B cell (primary cell): ENCODE results near the gene SLC35E3. TPM values are rescaled to one million over a fixed set of nuclear protein-coding genes. Genes with fewer than 3 reads are reported as not detected.

ENCODE experiments used
- ATAC-seq: fragments of 200-7000 bp; cut with Tn5 transposase; one replicate; pipeline ENCODE4 v1.10.0; 2021; ENCODE audit warnings: low read depth, mild to moderate bottlenecking, moderate number of reproducible peaks, moderate library complexity
- CTCF ChIA-PET: fragments of 350-600 bp; sonication (Branson Sonifier 250); formaldehyde crosslinking; loops from one replicate; lab custom pipeline; 2021; ENCODE audit warnings: antibody characterized with exemption, inconsistent platforms; lab: Charles Lee
- POLR2A ChIA-PET: fragments of 350-600 bp; sonication (Branson Sonifier 250); formaldehyde crosslinking; loops from one replicate; lab custom pipeline; 2021; ENCODE audit warnings: antibody characterized with exemption; lab: Charles Lee
- DNase-seq: peaks from one replicate; pipeline ENCODE4 v3.0.0; 2013
- H2AFZ ChIP-seq: 2 replicates; pipeline ENCODE4 v1.6.1; 2012; ENCODE audit warnings: mild to moderate bottlenecking, low read depth, low read length; ENCODE audit not compliant: insufficient read depth, poor library complexity, severe bottlenecking
- H3K27ac ChIP-seq, 2 donors: 1 replicate in 1 of 2; 2 replicates in 1 of 2; pipeline ENCODE4 v1.5.1; 2012 to 2013; ENCODE audit warnings: low read length in 2 of 2, mild to moderate bottlenecking in 2 of 2, moderate library complexity in 1 of 2
- H3K27me3 ChIP-seq, 4 experiments: fragments of 200-600 bp in 1 of 4; sonication (generic) in 1 of 4; replicated peaks in 1 of 4; 1 replicate in 2 of 4; 2 replicates in 2 of 4; pipeline versions ENCODE4 v1.6.1 to v1.7.0; 2013 to 2016; ENCODE audit warnings: low read length in 3 of 4, mild to moderate bottlenecking in 2 of 4, mixed read lengths in 1 of 4, moderate library complexity in 1 of 4; ENCODE audit not compliant: insufficient read depth in 4 of 4, control insufficient read depth in 3 of 4; ENCODE audit errors: control extremely low read depth in 1 of 4
- H3K36me3 ChIP-seq, 2 experiments: replicated peaks in 1 of 2; 1 replicate in 1 of 2; 2 replicates in 1 of 2; pipeline versions ENCODE4 v1.6.1 to v1.7.1; 2013; ENCODE audit warnings: low read length in 1 of 2; ENCODE audit not compliant: insufficient read depth in 2 of 2, control insufficient read depth in 1 of 2; ENCODE audit errors: control extremely low read depth in 1 of 2, extremely low read depth in 1 of 2
- H3K4me1 ChIP-seq, 2 donors: fragments of 200-600 bp in 1 of 2; sonication (generic) in 1 of 2; 1 replicate in 1 of 2; 2 replicates in 1 of 2; pipeline versions ENCODE4 v1.5.1 to v1.6.1; 2013 to 2017; ENCODE audit warnings: low read length in 2 of 2; ENCODE audit not compliant: control insufficient read depth in 2 of 2, insufficient read depth in 2 of 2
- H3K4me2 ChIP-seq: replicated peaks from 2 replicates; pipeline ENCODE3; 2012; ENCODE audit warnings: mild to moderate bottlenecking, low read depth, low read length; ENCODE audit not compliant: poor library complexity, severe bottlenecking
- H3K4me3 ChIP-seq, 5 experiments: fragments of 200-600 bp in 1 of 5; sonication (generic) in 1 of 5; 1 replicate in 3 of 5; 2 replicates in 2 of 5; pipeline versions ENCODE4 v1.5.1 to v1.7.0; 2011 to 2016; ENCODE audit warnings: low read length in 4 of 5, mild to moderate bottlenecking in 4 of 5, low read depth in 2 of 5, control low read depth in 1 of 5, moderate library complexity in 1 of 5; ENCODE audit not compliant: insufficient read depth in 1 of 5; ENCODE audit errors: control extremely low read depth in 1 of 5, extremely low read depth in 1 of 5
- H3K79me2 ChIP-seq: fragments of 200-600 bp; sonication (generic); one replicate; pipeline ENCODE4 v1.6.0; 2016; ENCODE audit warnings: low read length; ENCODE audit not compliant: control insufficient read depth, insufficient read depth
- H3K9ac ChIP-seq: fragments of 200-600 bp; sonication (generic); 2 replicates; pipeline ENCODE4 v1.6.1; 2017; ENCODE audit warnings: mild to moderate bottlenecking, low read length, moderate library complexity
- H3K9me3 ChIP-seq, 3 donors: one replicate each; pipeline versions ENCODE4 v1.6.1 to v1.7.1; 2013; ENCODE audit warnings: low read length in 2 of 3; ENCODE audit not compliant: control insufficient read depth in 2 of 3, insufficient read depth in 1 of 3; ENCODE audit errors: control extremely low read depth in 1 of 3
- H4K20me1 ChIP-seq: 2 replicates; pipeline ENCODE4 v1.6.0; 2012; ENCODE audit warnings: mild to moderate bottlenecking, low read length; ENCODE audit not compliant: insufficient read depth, control insufficient read depth, poor library complexity, severe bottlenecking
- H3K27ac Mint-ChIP-seq: one replicate; pipeline ENCODE4 v1.8.0; 2021; ENCODE audit warnings: mixed read lengths
- H3K27me3 Mint-ChIP-seq: one replicate; pipeline ENCODE4 v1.8.0; 2021; ENCODE audit warnings: mixed read lengths
- H3K4me1 Mint-ChIP-seq: one replicate; pipeline ENCODE4 v1.8.0; 2021; ENCODE audit warnings: mixed read lengths
- H3K4me3 Mint-ChIP-seq: one replicate; pipeline ENCODE4 v1.8.0; 2021; ENCODE audit warnings: mixed read lengths
- H3K9me3 Mint-ChIP-seq: one replicate; pipeline ENCODE4 v1.8.0; 2022; ENCODE audit warnings: mixed read lengths; ENCODE audit not compliant: insufficient read depth
- CTCF ChIP-seq: fragments of 200-600 bp; IDR thresholded peaks from one replicate; pipeline ENCODE4 v1.8.0; 2022; ENCODE audit warnings: antibody characterized with exemption, mild to moderate bottlenecking
- EZH2 ChIP-seq: IDR thresholded peaks from 2 replicates; pipeline ENCODE4 v1.6.1; 2012; ENCODE audit warnings: borderline replicate concordance, low read depth, mild to moderate bottlenecking, moderate library complexity, low read length; ENCODE audit not compliant: insufficient read depth, poor library complexity, severe bottlenecking
- WGBS: methylation state at CpG from one replicate; pipeline ENCODE4 v1.1.5; 2013; ENCODE audit warnings: missing lambda C conversion rate; ENCODE audit not compliant: insufficient coverage; 5-methylcytosine and 5-hydroxymethylcytosine counted together
- intact Hi-C: fragments of 100-400 bp; cut with micrococcal nuclease; formaldehyde crosslinking; loops from one replicate; pipeline ENCODE4 v1.10.0; 2022
- polyA plus RNA-seq: library from polyadenylated mRNA; depleted of rRNA; stranded (reverse); fragments of >200 nt; gene quantifications from 2 replicates; pipeline ENCODE4 v1.2.3, GENCODE V29; 2012
- total RNA-seq, 2 donors: library from RNA; stranded (reverse); fragments of 120-200 nt in 1 of 2; gene quantifications; 1 replicate in 1 of 2; 2 replicates in 1 of 2; pipeline versions ENCODE4 v1.2.3 to v1.2.4, GENCODE V29; 2013 to 2022

SLC35E3 gene
- total and polyA plus RNA-seq, 2 donors (not counting 1 experiment from before 2014, with no cell fraction given): 7.0 to 15.1 TPM

DNA sequence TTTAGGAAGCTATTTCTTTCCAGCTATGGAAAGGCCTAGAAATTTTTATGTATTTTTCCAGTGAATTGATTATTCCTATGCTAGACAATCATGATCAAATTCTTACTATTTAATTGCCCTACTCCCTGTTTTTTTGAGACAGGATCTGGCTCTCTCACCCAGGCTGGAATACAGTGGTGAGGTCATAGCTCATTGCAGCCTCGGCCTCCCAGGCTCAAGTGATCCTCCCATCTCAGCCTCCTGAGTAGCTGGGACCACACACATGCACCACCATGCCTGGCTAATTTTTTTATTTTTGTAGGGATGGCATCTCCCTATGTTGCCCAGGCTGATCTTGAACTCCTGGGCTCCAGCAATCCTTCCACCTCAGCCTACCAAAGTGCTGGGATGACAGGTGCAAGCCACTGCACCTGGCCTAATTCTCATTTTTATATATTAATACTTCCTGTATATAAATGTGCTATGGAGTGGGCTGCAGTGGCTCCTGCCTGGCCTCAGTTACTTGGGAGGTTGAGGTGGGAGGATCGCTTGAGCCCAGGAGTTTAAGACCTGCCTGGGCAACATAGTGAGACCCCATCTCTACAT is 46.0 kb downstream of the SLC35E3 start:
- Histone ChIP-seq H3K36me3 (no peaks in the 10 kb centered on the region), H3K9ac (no peak overlapping the region), H3K9me3 (no peaks in the 10 kb centered on the region), H2AFZ (no peak overlapping the region), H3K79me2 (no peaks in the 10 kb centered on the region), H3K27ac (no peak overlapping the region), H4K20me1 (no peaks in the 10 kb centered on the region), H3K4me3 (no peak overlapping the region), H3K4me1 (peaks cover 9 to 11% of the 10 kb centered on the region in 2 donors), H3K4me2 (no peak overlapping the region), H3K27me3 (no peaks in the 10 kb centered on the region)
- TF ChIP-seq CTCF (no peak), EZH2 (no peak)
- intact Hi-C loops: loop anchor here (2.0 kb wide), 1 partner anchor 15 kb away; no protein-coding TSS in a partner anchor
- ATAC-seq (no peak), DNase-seq (no peak)
- ChIA-PET CTCF (no interaction called here), POLR2A (no interaction called here)
- no peak overlapping the region for H3K4me3 Mint-ChIP-seq
- peaks cover 13% of the 10 kb centered on the region for H3K4me1 Mint-ChIP-seq
- no peak overlapping the region for H3K27ac Mint-ChIP-seq
- no peaks in the 10 kb centered on the region for H3K9me3 Mint-ChIP-seq
- no CpG with 5 or more reads among the region's 2 CpGs for WGBS
- no peaks in the 10 kb centered on the region for H3K27me3 Mint-ChIP-seq

DNA sequence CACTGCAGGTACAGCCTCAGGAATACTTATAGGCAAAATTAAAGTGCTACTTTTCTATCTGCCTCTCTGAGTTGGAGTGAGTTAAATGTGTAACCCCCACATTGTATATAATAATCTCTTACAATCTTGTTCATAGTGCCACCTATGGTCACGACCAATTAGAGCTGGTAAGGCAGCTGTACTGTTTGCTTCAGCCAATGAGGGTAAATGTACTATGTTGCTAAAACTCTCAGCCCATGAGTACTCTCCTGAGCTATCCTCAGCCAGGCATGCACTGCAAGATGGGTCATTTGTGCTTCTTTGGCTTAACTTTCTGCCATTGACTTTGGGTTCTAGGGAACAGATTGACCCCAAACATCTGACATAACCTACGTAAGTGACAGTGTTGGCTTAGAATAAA is 47.0 kb downstream of the SLC35E3 start:
- H2AFZ ChIP-seq: no peak overlapping the region
- no peak overlapping the region for H3K27ac Mint-ChIP-seq
- H3K9ac ChIP-seq: no peak overlapping the region
- peak; percentile 64 for DNase-seq
- CTCF ChIA-PET: no interaction called here
- no peak overlapping the region for H3K27ac ChIP-seq
- H3K9me3 Mint-ChIP-seq: no peaks in the 10 kb centered on the region
- no peaks in the 10 kb centered on the region for H3K27me3 ChIP-seq
- no peak overlapping the region for H3K4me3 ChIP-seq
- 100% methylated on average over 2 of the region's 2 CpGs for WGBS
- peak; percentile 86 for ATAC-seq
- no peaks in the 10 kb centered on the region for H3K36me3 ChIP-seq
- intact Hi-C loops: loop anchor here (2.0 kb wide), 1 partner anchor 14 kb away; no protein-coding TSS in a partner anchor
- peaks cover 7% of the 10 kb centered on the region for H3K4me1 Mint-ChIP-seq
- no peaks in the 10 kb centered on the region for H4K20me1 ChIP-seq
- H3K4me3 Mint-ChIP-seq: no peak overlapping the region
- H3K4me2 ChIP-seq: no peak overlapping the region
- POLR2A ChIA-PET: no interaction called here
- no peaks in the 10 kb centered on the region for H3K27me3 Mint-ChIP-seq
- no peak for TF ChIP-seq CTCF
- no peak for TF ChIP-seq EZH2
- H3K79me2 ChIP-seq: no peaks in the 10 kb centered on the region
- no peaks in the 10 kb centered on the region for H3K9me3 ChIP-seq
- peaks cover under 1 to 1% of the 10 kb centered on the region in 2 donors for H3K4me1 ChIP-seq
